GM12878 (cell line): Measurements from ENCODE around the gene COL21A1. TPM values are rescaled to one million over a fixed set of nuclear protein-coding genes. Genes with fewer than 3 reads are reported as not detected.

ENCODE experiments used
- ATAC-seq: fragments of 200-7000 bp; cut with Tn5 transposase; 3 replicates; pipeline ENCODE4 v1.9.1; 2020; ENCODE audit warnings: mild to moderate bottlenecking, moderate library complexity
- BruUV-seq: library from RNA; stranded (reverse); fragments of 400-500 nt; replicated peaks from 2 replicates; lab custom pipeline; 2021; lab: Mats Ljungman, UMichigan
- CTCF ChIA-PET: fragments of 300-600 bp; sonication (Branson Sonifier 250); formaldehyde crosslinking; extraction: SDS; loops from one replicate; lab custom pipeline; 2021; ENCODE audit warnings: inconsistent platforms; lab: Yijun Ruan, JAX
- POLR2A ChIA-PET: fragments of 350-600 bp; formaldehyde crosslinking; extraction: SDS; loops from one replicate; lab custom pipeline; 2021; ENCODE audit warnings: inconsistent platforms; lab: Charles Lee
- RAD21 ChIA-PET: fragments of 300-600 bp; sonication (Branson Sonifier 250); formaldehyde crosslinking; loops from one replicate; lab custom pipeline; 2023; ENCODE audit warnings: antibody characterized with exemption; ENCODE audit not compliant: unreplicated experiment; lab: Charles Lee
- SMC1A ChIA-PET: fragments of 300-600 bp; sonication (Branson Sonifier 250); formaldehyde crosslinking; loops from one replicate; lab custom pipeline; 2023; ENCODE audit not compliant: unreplicated experiment, uncharacterized antibody; lab: Charles Lee
- DNase-seq: peaks from one replicate; pipeline ENCODE4 v3.0.0-alpha.2; 2011; ENCODE audit warnings: low read depth, low spot score
- FAIRE-seq: peaks from 3 replicates; lab custom pipeline; 2011; peaks lifted over from hg19 to GRCh38; lab: Jason Lieb, UNC
- H2AFZ ChIP-seq: 2 replicates; pipeline ENCODE4 v1.6.0; 2011; ENCODE audit warnings: low read depth, low read length, control low read depth; ENCODE audit not compliant: control insufficient read depth
- H3K27ac ChIP-seq: 2 replicates; pipeline ENCODE4 v1.5.1; 2011; ENCODE audit warnings: control low read depth; ENCODE audit not compliant: control insufficient read depth, insufficient read depth
- H3K27me3 ChIP-seq, 2 experiments: replicated peaks in 1 of 2; 2 replicates each; pipeline versions ENCODE4 v1.6.0 to v1.6.1; 2011; ENCODE audit warnings: low read length in 1 of 2; ENCODE audit not compliant: control insufficient read depth in 2 of 2, insufficient read depth in 2 of 2
- H3K36me3 ChIP-seq, 2 experiments: 2 replicates each; pipeline ENCODE4 v1.5.1; 2011; ENCODE audit warnings: low read length in 1 of 2; ENCODE audit not compliant: control insufficient read depth in 2 of 2, insufficient read depth in 2 of 2
- H3K4me1 ChIP-seq: 2 replicates; pipeline ENCODE4 v1.6.1; 2011; ENCODE audit warnings: mild to moderate bottlenecking, low read length, moderate library complexity, mixed read lengths; ENCODE audit not compliant: control insufficient read depth, insufficient read depth
- H3K4me2 ChIP-seq: 2 replicates; pipeline ENCODE4 v1.6.0; 2011; ENCODE audit warnings: control low read depth; ENCODE audit not compliant: control insufficient read depth, insufficient read depth
- H3K4me3 ChIP-seq: fragments of 200-600 bp; sonication (generic); 2 replicates; pipeline ENCODE4 v1.5.1; 2016
- H3K79me2 ChIP-seq: 2 replicates; pipeline ENCODE4 v1.6.0; 2011; ENCODE audit warnings: low read length; ENCODE audit not compliant: control insufficient read depth, insufficient read depth
- H3K9ac ChIP-seq: 2 replicates; pipeline ENCODE4 v1.8.0; 2011; ENCODE audit warnings: low read length, control low read depth, mixed read lengths; ENCODE audit not compliant: control insufficient read depth, insufficient read depth
- H3K9me3 ChIP-seq: replicated peaks from 3 replicates; pipeline ENCODE4 v1.5.1; 2011; ENCODE audit warnings: mild to moderate bottlenecking, low read length; ENCODE audit not compliant: control insufficient read depth, insufficient read depth
- H4K20me1 ChIP-seq: 2 replicates; pipeline ENCODE4 v1.6.0; 2011; ENCODE audit not compliant: control insufficient read depth, insufficient read depth
- BHLHE40 ChIP-seq, 2 experiments: fragments of 450-650 bp in 1 of 2; IDR thresholded peaks; 2 replicates each; pipeline ENCODE4 v1.6.1; 2011 to 2017; ENCODE audit warnings: low read depth in 2 of 2, borderline replicate concordance in 1 of 2, improper control_type of control experiment in 1 of 2, low read length in 1 of 2, mild to moderate bottlenecking in 1 of 2
- BMI1 ChIP-seq: fragments of 450-650 bp; IDR thresholded peaks from 2 replicates; pipeline ENCODE4 v1.6.1; 2016; ENCODE audit warnings: mild to moderate bottlenecking, moderate library complexity, borderline replicate concordance
- CBX5 ChIP-seq: sonication (generic); IDR thresholded peaks from 2 replicates; pipeline ENCODE4 v1.6.1; 2016; ENCODE audit warnings: low read depth, moderate library complexity, mild to moderate bottlenecking, inconsistent platforms
- CTCF ChIP-seq, 3 experiments: IDR thresholded peaks in 2 of 3; conservative IDR thresholded peaks in 1 of 3; 2 replicates each; pipeline ENCODE4 v1.5.1; 2011; ENCODE audit warnings: low read depth in 3 of 3, low read length in 3 of 3, mild to moderate bottlenecking in 3 of 3, control low read depth in 2 of 3, moderate library complexity in 2 of 3, inconsistent platforms in 1 of 3, mixed read lengths in 1 of 3; ENCODE audit not compliant: control insufficient read depth in 2 of 3, insufficient read depth in 1 of 3; ENCODE audit errors: extremely low read depth in 1 of 3
- FOXK2 ChIP-seq: fragments of 450-650 bp; IDR thresholded peaks from 2 replicates; pipeline ENCODE4 v1.6.1; 2017; ENCODE audit warnings: mild to moderate bottlenecking, moderate library complexity
- PAX8 ChIP-seq: fragments of 450-650 bp; IDR thresholded peaks from 2 replicates; pipeline ENCODE4 v1.6.1; 2017; ENCODE audit warnings: mild to moderate bottlenecking, moderate library complexity
- PML ChIP-seq: IDR thresholded peaks from 2 replicates; pipeline ENCODE4 v1.6.1; 2012; ENCODE audit warnings: low read length, inconsistent platforms
- RCOR1 ChIP-seq: conservative IDR thresholded peaks from 2 replicates; pipeline ENCODE4 v1.6.1; 2012; ENCODE audit warnings: low read depth, low read length, improper control_type of control experiment
- SREBF2 ChIP-seq: IDR thresholded peaks from 2 replicates; pipeline ENCODE4 v1.6.1; 2012; ENCODE audit warnings: mild to moderate bottlenecking, low read length
- TCF7 ChIP-seq: IDR thresholded peaks from 2 replicates; pipeline ENCODE4 v1.6.1; 2014; ENCODE audit warnings: antibody characterized with exemption, borderline replicate concordance
- ZBTB11 ChIP-seq: fragments of 450-650 bp; formaldehyde crosslinking; IDR thresholded peaks from 2 replicates; pipeline ENCODE4 v1.5.0; 2022; ENCODE audit warnings: mild to moderate bottlenecking, missing genetic modification characterization
- WGBS: methylation state at CpG from one replicate; pipeline ENCODE4 v1.1.6; 2016; ENCODE audit warnings: low lambda C conversion rate; ENCODE audit not compliant: insufficient replicate concordance, insufficient coverage; ENCODE audit errors: missing lambda C conversion rate; 5-methylcytosine and 5-hydroxymethylcytosine counted together
- in situ Hi-C: fragments of 300-500 bp; cut with MboI; formaldehyde crosslinking; loops from 9 replicates; pipeline ENCODE4 v1.14.3; 2018; ENCODE audit warnings: mixed read lengths
- intact Hi-C: fragments of 100-400 bp; cut with micrococcal nuclease; formaldehyde crosslinking; loops from one replicate; pipeline ENCODE4 v1.14.2; 2022; ENCODE audit not compliant: unreplicated experiment
- polyA plus RNA-seq, 11 experiments: library from polyadenylated mRNA; depleted of rRNA in 4 of 11; unstranded in 6 of 11; stranded (reverse) in 5 of 11; fragments of >200 nt; fragmentation: Nextera tagmentation in 4 of 11; fragmentation: Illumina TruSeq in 1 of 11; extraction: Ambion mirVana in 4 of 11; extraction: Trizol in 1 of 11; gene quantifications; 1 replicate in 1 of 11; 2 replicates in 10 of 11; pipeline versions ENCODE4 v1.2.1 to v1.2.3, GENCODE V29; 2011 to 2016; ENCODE audit warnings: inconsistent platforms in 2 of 11, missing spikeins in 2 of 11, low read depth in 1 of 11
- total RNA-seq, 4 experiments: library from RNA; depleted of rRNA in 3 of 4; stranded (reverse); fragments of >200 nt in 3 of 4; fragmentation: Illumina TruSeq in 1 of 4; extraction: Trizol in 1 of 4; gene quantifications; 2 replicates each; pipeline versions ENCODE4 v1.2.1 to v1.2.3, GENCODE V29; 2013 to 2021
- TF ChIP-seq, protein P1 (sequence below): fragments of 450-650 bp; formaldehyde crosslinking; IDR thresholded peaks from 2 replicates; pipeline ENCODE4 v1.4.0; 2022; ENCODE audit warnings: mild to moderate bottlenecking, moderate library complexity
- TF ChIP-seq, protein P2 (sequence below): fragments of 450-650 bp; IDR thresholded peaks from 2 replicates; pipeline ENCODE4 v1.6.1; 2017; ENCODE audit warnings: mild to moderate bottlenecking, low read depth, inconsistent platforms; ENCODE audit not compliant: poor library complexity, severe bottlenecking

The COL21A1 gene
- total and polyA plus RNA-seq, 10 of the 15 experiments (the other 5 are each of a cell fraction or from before 2014, with no cell fraction given): 0.10 TPM; not detected in 9

DNA sequence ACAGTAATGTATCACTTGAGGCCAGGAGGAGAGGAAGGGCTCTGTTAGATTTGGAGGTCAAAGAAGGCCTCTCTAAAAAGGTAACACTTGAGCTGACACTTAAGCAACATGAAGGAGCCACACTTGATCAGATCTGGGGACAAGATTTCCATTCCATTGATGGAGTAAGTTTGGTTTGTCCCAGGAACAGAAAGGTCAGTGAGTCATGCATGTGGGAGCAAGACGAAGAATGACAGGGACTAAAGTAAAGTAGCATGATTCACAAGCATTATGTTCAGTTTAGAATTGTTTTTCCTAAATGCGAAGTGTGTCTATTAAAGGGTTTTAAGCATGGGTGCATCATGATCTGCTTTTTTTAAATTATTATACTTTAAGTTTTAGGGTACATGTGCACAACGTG is 47.4 kb downstream of the COL21A1 start:
- ChIA-PET SMC1A (no interaction called here), CTCF (no interaction called here), RAD21 (no interaction called here), POLR2A (no interaction called here)
- no peak overlapping the region for H3K27ac ChIP-seq
- no peak overlapping the region for H2AFZ ChIP-seq
- no peak for ATAC-seq
- no peak overlapping the region for H3K4me2 ChIP-seq
- no peaks in the 10 kb centered on the region for H3K27me3 ChIP-seq
- no peak for DNase-seq
- no peak overlapping the region for H3K4me3 ChIP-seq
- no TSS peak for BruUV-seq
- intact Hi-C loops (no loop called here), in situ Hi-C loops (no loop called here)
- WGBS: 21% methylated on average over 3 of the region's 3 CpGs
- no peaks in the 10 kb centered on the region for H3K4me1 ChIP-seq
- no peaks in the 10 kb centered on the region for H3K79me2 ChIP-seq
- H4K20me1 ChIP-seq: no peaks in the 10 kb centered on the region
- no peak overlapping the region for H3K9ac ChIP-seq
- no peaks in the 10 kb centered on the region for H3K9me3 ChIP-seq
- no peak for FAIRE-seq
- no peaks in the 10 kb centered on the region for H3K36me3 ChIP-seq
- no peak for TF ChIP-seq ZBTB11
- TF ChIP-seq TCF7: no peak
- TF ChIP-seq RCOR1: no peak
- no peak for TF ChIP-seq FOXK2
- TF ChIP-seq, protein P1, sequence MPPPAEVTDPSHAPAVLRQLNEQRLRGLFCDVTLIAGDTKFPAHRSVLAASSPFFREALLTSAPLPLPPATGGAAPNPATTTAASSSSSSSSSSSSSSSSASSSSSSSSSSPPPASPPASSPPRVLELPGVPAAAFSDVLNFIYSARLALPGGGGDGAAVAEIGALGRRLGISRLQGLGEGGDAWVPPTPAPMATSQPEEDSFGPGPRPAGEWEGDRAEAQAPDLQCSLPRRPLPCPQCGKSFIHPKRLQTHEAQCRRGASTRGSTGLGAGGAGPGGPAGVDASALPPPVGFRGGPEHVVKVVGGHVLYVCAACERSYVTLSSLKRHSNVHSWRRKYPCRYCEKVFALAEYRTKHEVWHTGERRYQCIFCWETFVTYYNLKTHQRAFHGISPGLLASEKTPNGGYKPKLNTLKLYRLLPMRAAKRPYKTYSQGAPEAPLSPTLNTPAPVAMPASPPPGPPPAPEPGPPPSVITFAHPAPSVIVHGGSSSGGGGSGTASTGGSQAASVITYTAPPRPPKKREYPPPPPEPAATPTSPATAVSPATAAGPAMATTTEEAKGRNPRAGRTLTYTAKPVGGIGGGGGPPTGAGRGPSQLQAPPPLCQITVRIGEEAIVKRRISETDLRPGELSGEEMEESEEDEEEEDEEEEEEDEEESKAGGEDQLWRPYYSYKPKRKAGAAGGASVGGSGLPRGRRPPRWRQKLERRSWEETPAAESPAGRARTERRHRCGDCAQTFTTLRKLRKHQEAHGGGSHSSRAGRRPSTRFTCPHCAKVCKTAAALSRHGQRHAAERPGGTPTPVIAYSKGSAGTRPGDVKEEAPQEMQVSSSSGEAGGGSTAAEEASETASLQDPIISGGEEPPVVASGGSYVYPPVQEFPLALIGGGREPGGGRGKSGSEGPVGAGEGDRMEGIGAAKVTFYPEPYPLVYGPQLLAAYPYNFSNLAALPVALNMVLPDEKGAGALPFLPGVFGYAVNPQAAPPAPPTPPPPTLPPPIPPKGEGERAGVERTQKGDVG (CRISPR knock-in tag): no peak
- TF ChIP-seq, protein P2, sequence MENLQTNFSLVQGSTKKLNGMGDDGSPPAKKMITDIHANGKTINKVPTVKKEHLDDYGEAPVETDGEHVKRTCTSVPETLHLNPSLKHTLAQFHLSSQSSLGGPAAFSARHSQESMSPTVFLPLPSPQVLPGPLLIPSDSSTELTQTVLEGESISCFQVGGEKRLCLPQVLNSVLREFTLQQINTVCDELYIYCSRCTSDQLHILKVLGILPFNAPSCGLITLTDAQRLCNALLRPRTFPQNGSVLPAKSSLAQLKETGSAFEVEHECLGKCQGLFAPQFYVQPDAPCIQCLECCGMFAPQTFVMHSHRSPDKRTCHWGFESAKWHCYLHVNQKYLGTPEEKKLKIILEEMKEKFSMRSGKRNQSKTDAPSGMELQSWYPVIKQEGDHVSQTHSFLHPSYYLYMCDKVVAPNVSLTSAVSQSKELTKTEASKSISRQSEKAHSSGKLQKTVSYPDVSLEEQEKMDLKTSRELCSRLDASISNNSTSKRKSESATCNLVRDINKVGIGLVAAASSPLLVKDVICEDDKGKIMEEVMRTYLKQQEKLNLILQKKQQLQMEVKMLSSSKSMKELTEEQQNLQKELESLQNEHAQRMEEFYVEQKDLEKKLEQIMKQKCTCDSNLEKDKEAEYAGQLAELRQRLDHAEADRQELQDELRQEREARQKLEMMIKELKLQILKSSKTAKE: no peak
- no peak for TF ChIP-seq SREBF2
- no peak for TF ChIP-seq BHLHE40 (IDR thresholded peaks at IDR 0.05; ENCODE audit: borderline replicate concordance in 1 of 2, low read depth in 2 of 2, low read length in 1 of 2)
- no peak for TF ChIP-seq BMI1
- TF ChIP-seq CBX5: no peak
- TF ChIP-seq PML: no peak
- no peak for TF ChIP-seq PAX8
- TF ChIP-seq CTCF (IDR thresholded peaks at IDR 0.05 in 2 of 3, conservative IDR thresholded peaks at IDR 0.05 in 1 of 3; ENCODE audit: control insufficient read depth in 2 of 3, extremely low read depth in 1 of 3, insufficient read depth in 1 of 3, low read depth in 3 of 3, low read length in 3 of 3): no peak
